Omental fat pad (tissue), 4 donors: ENCODE results near the gene KCNMB1. TPM values are rescaled to one million over a fixed set of nuclear protein-coding genes. Genes with fewer than 3 reads are reported as not detected.

ENCODE experiments used
- ATAC-seq: fragments of 150-250 bp; one replicate; pipeline ENCODE4 v1.9.1; 2016; ENCODE audit warnings: mild to moderate bottlenecking, moderate library complexity; ENCODE audit not compliant: low FRiP score
- DNase-seq: peaks from one replicate; pipeline ENCODE4 v3.0.0-alpha.2; 2019; ENCODE audit warnings: low spot score
- CTCF ChIP-seq, 3 donors: fragments of 450-650 bp; IDR thresholded peaks; one replicate each; pipeline ENCODE4 v1.5.1; 2016 to 2017; ENCODE audit warnings: antibody characterized with exemption in 3 of 3, mild to moderate bottlenecking in 3 of 3, moderate library complexity in 2 of 3
- total RNA-seq, 4 donors: library from RNA; depleted of rRNA; stranded (reverse); fragments of >200 nt; gene quantifications; one replicate each; pipeline ENCODE4 v1.1.0, GENCODE V29; 2016

The KCNMB1 gene
- total RNA-seq, 4 donors from 2014 or later = 0.19 to 1.9 (median 0.46) TPM

- ATAC-seq (no peak), DNase-seq (no peak)
- no peak for TF ChIP-seq CTCF (IDR thresholded peaks at IDR 0.05)
These were observed 36.6 kb upstream of the KCNMB1 start for GRCh38 chr5:170425731-170426130.

DNA sequence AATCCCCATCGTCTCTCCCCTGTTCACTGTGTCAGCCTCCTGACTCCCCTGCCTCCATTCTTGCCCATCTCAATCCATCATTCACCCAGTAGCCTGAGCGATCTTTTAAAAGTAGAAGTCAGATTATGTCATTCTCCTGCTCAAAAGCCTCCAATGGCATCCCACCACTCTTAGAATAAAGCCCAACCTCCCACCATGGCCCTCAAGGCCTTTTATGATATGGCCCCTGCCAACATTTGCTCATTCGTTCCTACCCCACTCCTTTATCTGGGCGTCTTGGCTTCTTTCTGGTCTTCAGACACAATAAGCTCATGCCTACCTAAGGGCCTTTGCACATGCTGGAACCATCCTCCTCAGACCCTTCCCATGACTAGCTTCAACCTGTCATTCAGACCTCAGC is 35.5 kb upstream of the KCNMB1 start:
- ATAC-seq = no peak
- no peak for DNase-seq
- no peak for TF ChIP-seq CTCF (IDR thresholded peaks at IDR 0.05)

DNA sequence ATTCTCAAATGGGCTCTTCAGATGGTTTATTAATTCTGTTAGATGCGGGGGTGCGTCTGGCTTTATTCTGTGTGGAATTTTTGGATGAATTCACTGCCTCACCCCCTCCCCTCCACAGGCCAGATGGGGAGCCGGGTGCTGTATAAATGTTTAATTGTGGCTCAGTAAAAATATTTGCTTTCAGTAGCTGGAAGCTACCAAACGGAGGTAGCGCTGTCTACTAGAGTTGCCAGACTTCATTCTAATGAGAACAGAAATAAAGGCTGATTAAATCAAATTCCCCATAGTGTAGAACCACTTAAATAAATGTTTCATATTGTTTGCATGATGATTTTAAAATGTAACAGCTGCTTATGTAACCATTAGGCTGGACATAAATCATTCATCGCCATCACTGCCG is 34.5 kb upstream of the KCNMB1 start:
- ATAC-seq (no peak), DNase-seq (no peak)
- TF ChIP-seq CTCF (IDR thresholded peaks at IDR 0.05) = no peak

- TF ChIP-seq CTCF (IDR thresholded peaks at IDR 0.05) = no peak
- ATAC-seq (no peak), DNase-seq (no peak)
These were observed 32.7 kb upstream of the KCNMB1 start for GRCh38 chr5:170421826-170422225.

GRCh38 chr5:170420806-170421412 is 31.7 kb upstream of the KCNMB1 start:
- peak in 1 of 3 donors; percentile 10 for TF ChIP-seq CTCF (IDR thresholded peaks at IDR 0.05)
- ATAC-seq (peak; percentile 51), DNase-seq (peak; percentile 33)

DNA sequence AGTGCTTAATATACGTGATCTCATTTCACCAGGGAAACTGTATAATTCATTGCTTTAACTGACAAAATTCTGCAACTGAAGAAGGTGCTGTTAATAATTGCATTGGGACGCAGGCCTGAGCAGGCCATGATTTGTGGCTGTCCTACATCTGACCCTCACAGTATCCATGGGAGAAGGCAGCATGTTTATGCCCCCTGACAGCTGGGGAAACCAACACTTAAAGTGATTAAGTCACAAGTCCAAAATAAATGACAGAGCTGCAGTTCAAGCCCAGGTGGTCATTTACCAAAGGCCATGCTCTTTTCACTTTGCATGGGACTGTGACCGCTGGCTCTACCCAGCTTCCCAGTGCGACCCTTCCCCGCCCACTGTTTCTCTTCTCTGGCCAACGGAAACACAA is 30.5 kb upstream of the KCNMB1 start:
- ATAC-seq = no peak
- TF ChIP-seq CTCF (IDR thresholded peaks at IDR 0.05) = no peak
- no peak for DNase-seq

DNA sequence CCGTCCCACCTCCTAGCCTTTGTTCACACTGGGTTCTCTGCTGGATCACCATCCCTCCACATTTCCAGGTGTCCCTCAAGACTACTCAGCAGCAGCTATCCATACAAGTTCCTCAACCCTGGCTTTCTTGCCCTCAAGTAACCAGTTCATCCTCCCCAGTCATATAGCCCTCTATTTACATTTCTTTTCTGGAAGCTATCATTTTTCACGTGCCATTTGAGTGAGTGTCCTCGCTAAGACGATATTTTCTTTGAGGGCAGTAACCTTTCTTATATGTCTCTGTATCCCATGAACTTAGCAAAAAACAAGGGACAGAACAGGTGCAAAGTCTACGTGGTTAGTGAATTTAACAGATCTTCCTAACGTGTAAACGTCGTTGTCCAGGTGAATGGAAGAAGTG is 29.6 kb upstream of the KCNMB1 start:
- ATAC-seq (no peak), DNase-seq (no peak)
- no peak for TF ChIP-seq CTCF (IDR thresholded peaks at IDR 0.05)
